Dermis lymphatic vessel endothelial cell (primary cell): ENCODE measurements around the gene C16orf89. TPM values are rescaled to one million over a fixed set of nuclear protein-coding genes. Genes with fewer than 3 reads are reported as not detected.

ENCODE experiments used
- total RNA-seq: library from RNA; depleted of rRNA; stranded (reverse); fragments of >200 nt; gene quantifications from 2 replicates; pipeline ENCODE4 v1.2.1, GENCODE V29; 2014

The C16orf89 gene
- total RNA-seq, result not detected in 2 replicates

GRCh38 chr16:5065813-5066212 is at the start of gene C16orf89:
Gene C16orf89 (minus strand): TSS chr16:5065956. CDS start chr16:5065908, 48 bp downstream.

GRCh38 chr16:5097470-5098220 is 31.9 kb upstream of the C16orf89 start, which contains the start of gene EEF2KMT:
Gene EEF2KMT (minus strand): TSS chr16:5097795. CDS start chr16:5097739, 56 bp downstream.

GRCh38 chr16:5071681-5072333 is 6.1 kb upstream of the C16orf89 start, which contains the start of gene ALG1:
Gene ALG1 (plus strand): TSS chr16:5071843. CDS start chr16:5071850, 7 bp downstream.

GRCh38 chr16:5033256-5034166 is 32.2 kb downstream of the C16orf89 start, which contains the start of gene NAGPA:
Gene NAGPA (minus strand): TSS chr16:5033935. CDS start chr16:5033914, 21 bp downstream.

Other genes with a start within 250 kb of the C16orf89 start
- 57.0 and 62.8 TPM in 2 replicates for gene GLYR1, start 218.7 kb downstream of the C16orf89 start, total RNA-seq
- 17.7 and 20.5 TPM in 2 replicates for gene UBN1, start 218.5 kb downstream of the C16orf89 start, total RNA-seq
- 2.5 and 3.2 TPM in 2 replicates for gene PPL, start 128.8 kb downstream of the C16orf89 start, total RNA-seq
- under 0.01 and 0.11 TPM in 2 replicates for gene SEC14L5, start 107.6 kb downstream of the C16orf89 start, total RNA-seq
- 13.1 and 14.1 TPM in 2 replicates for gene NAGPA, start 32.0 kb downstream of the C16orf89 start, total RNA-seq
- 20.5 and 24.3 TPM in 2 replicates for gene ALG1, start 5.9 kb upstream of the C16orf89 start, total RNA-seq
- 5.9 and 6.9 TPM in 2 replicates for gene EEF2KMT, start 31.8 kb upstream of the C16orf89 start, total RNA-seq